GM21528 (cell line): Measurements from ENCODE around the gene MRPS18C.
"Not testable (repeated sequence)": the region's sequence is repeated elsewhere in the genome, so short reads cannot be mapped to it uniquely, and the experiment has no call there.

Source experiments
- ATAC-seq: cut with Tn5 transposase; IDR thresholded peaks from one replicate; pipeline ENCODE4 v1.9.1; 2021; ENCODE audit warnings: mild to moderate bottlenecking, moderate library complexity; ENCODE audit not compliant: unreplicated experiment, low FRiP score

MRPS18C gene

GRCh38 chr4:83496085-83496917 lies 40.4 kb downstream of the MRPS18C start:
- ATAC-seq = not testable (repeated sequence)

- no peak for ATAC-seq
These were observed 42.3 kb downstream of the MRPS18C start for GRCh38 chr4:83498187-83498586.

- not testable (repeated sequence) for ATAC-seq
These were observed 45.8 kb downstream of the MRPS18C start for GRCh38 chr4:83501671-83502070.

GRCh38 chr4:83503974-83504373 lies 48.1 kb downstream of the MRPS18C start:
- ATAC-seq = no peak

- no peak for ATAC-seq
These were observed 48.6 kb downstream of the MRPS18C start for GRCh38 chr4:83504503-83504902.

GRCh38 chr4:83504996-83505395 lies 49.1 kb downstream of the MRPS18C start:
- no peak for ATAC-seq

GRCh38 chr4:83509156-83509585 lies 53.3 kb downstream of the MRPS18C start:
- not testable (repeated sequence) for ATAC-seq

GRCh38 chr4:83510442-83510841 lies 54.6 kb downstream of the MRPS18C start:
- ATAC-seq = no peak
